Kidney (tissue), 14 donors: Measurements from ENCODE around the gene PTGIS. TPM values are rescaled to one million over a fixed set of nuclear protein-coding genes. Genes with fewer than 3 reads are reported as not detected.
A peak's percentile ranks its signal among the peaks of the same experiment; 100 is the strongest.

Experiments used
- DNase-seq, 5 donors: peaks; one replicate each; pipeline ENCODE4 v3.0.0-alpha.2; 2013 to 2020
- FAIRE-seq: peaks from 2 replicates; lab custom pipeline; 2012; peaks lifted over from hg19 to GRCh38; lab: Jason Lieb, UNC
- H3K27ac ChIP-seq, 2 donors: one replicate each; pipeline ENCODE4 v1.7.0; 2013; ENCODE audit warnings: low read depth in 2 of 2, low read length in 2 of 2, inconsistent platforms in 1 of 2
- H3K27me3 ChIP-seq: one replicate; pipeline ENCODE4 v1.7.1; 2013; ENCODE audit warnings: low read length, inconsistent platforms; ENCODE audit not compliant: control insufficient read depth, insufficient read depth
- H3K36me3 ChIP-seq, 3 donors: one replicate each; pipeline versions ENCODE4 v1.7.0 to v1.7.1; 2013; ENCODE audit warnings: low read length in 3 of 3, control low read depth in 1 of 3, inconsistent platforms in 1 of 3; ENCODE audit not compliant: insufficient read depth in 3 of 3, control insufficient read depth in 2 of 3
- H3K4me1 ChIP-seq, 3 donors: one replicate each; pipeline versions ENCODE4 v1.7.0 to v1.7.1; 2013; ENCODE audit warnings: low read length in 3 of 3, inconsistent platforms in 1 of 3, low read depth in 1 of 3; ENCODE audit not compliant: control insufficient read depth in 2 of 3, insufficient read depth in 2 of 3
- H3K4me3 ChIP-seq, 3 donors: one replicate each; pipeline versions ENCODE4 v1.7.0 to v1.8.1; 2013; ENCODE audit warnings: low read length in 3 of 3, control low read depth in 1 of 3, inconsistent platforms in 1 of 3
- H3K9ac ChIP-seq, 3 donors: one replicate each; pipeline versions ENCODE4 v1.7.0 to v1.7.1; 2013; ENCODE audit warnings: low read length in 3 of 3, control low read depth in 1 of 3, inconsistent platforms in 1 of 3
- H3K9me3 ChIP-seq, 3 donors: one replicate each; pipeline versions ENCODE4 v1.7.0 to v1.7.1; 2013; ENCODE audit warnings: low read length in 3 of 3, control low read depth in 1 of 3, inconsistent platforms in 1 of 3; ENCODE audit not compliant: control insufficient read depth in 2 of 3, insufficient read depth in 1 of 3
- intact Hi-C: fragments of 100-400 bp; cut with DNase I; formaldehyde crosslinking; loops from one replicate; pipeline ENCODE4 v1.11.1; 2022
- polyA plus RNA-seq: library from polyadenylated mRNA; stranded (reverse); fragments of 350-450 nt; fragmentation: Illumina TruSeq; extraction: RNeasy Lipid Tissue Mini Kit (QIAGEN cat#74804); gene quantifications from one replicate; pipeline ENCODE4 v1.2.3, GENCODE V29; 2014; ENCODE audit warnings: low read depth, low replicate concordance; ENCODE audit not compliant: insufficient read depth
- total RNA-seq: library from RNA; stranded (reverse); fragmentation: NEBNext Ultra II Directional; extraction: Animal tissue kit (Norgen Biotek cat#: 25700); gene quantifications from one replicate; pipeline ENCODE4 v1.2.1, GENCODE V29; 2021
- TF ChIP-seq, protein P1 (sequence below): IDR thresholded peaks from 3 replicates; pipeline ENCODE4 v1.5.1; 2012; ENCODE audit warnings: mild to moderate bottlenecking, moderate library complexity, borderline replicate concordance; ENCODE audit not compliant: insufficient read depth; ENCODE audit errors: extremely low read depth
- donor health status: control.
- donor health status: control.
- donor health status: control.
- donor health status: control.
- donor health status: control.
- donor health status: DM: yes; HTN: yes; CAD: no.
- donor health status: Normal renal cell carcinoma (clear cell type).

Gene PTGIS
- total and polyA plus RNA-seq, 2 donors from 2014 or later = 3.1 to 24.1 TPM

DNA sequence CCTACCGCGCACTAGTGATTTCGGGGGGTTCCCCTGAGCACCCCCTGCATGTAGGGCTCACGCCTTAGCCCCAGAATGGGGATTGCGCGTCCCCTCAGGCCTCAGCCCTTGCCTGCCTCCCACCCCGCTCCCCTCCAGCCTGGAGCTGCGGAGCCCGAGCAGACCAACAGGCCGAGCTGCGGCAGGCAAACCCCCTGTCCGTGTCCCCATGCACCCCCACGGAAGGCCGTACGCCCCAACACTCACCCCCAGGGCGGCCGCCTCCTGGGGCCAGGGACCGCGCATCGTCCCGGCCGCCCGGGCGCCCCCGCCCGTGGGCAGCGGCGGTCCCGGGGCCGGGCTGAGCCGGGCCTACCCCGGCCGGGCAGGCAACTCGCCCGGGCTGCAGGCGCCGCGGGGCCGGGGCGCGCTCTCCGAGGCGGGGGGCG is 84.2 kb downstream of the PTGIS start:
- H3K9ac ChIP-seq = no peak overlapping the region
- H3K27me3 ChIP-seq = no peaks in the 10 kb centered on the region
- TF ChIP-seq, protein P1, sequence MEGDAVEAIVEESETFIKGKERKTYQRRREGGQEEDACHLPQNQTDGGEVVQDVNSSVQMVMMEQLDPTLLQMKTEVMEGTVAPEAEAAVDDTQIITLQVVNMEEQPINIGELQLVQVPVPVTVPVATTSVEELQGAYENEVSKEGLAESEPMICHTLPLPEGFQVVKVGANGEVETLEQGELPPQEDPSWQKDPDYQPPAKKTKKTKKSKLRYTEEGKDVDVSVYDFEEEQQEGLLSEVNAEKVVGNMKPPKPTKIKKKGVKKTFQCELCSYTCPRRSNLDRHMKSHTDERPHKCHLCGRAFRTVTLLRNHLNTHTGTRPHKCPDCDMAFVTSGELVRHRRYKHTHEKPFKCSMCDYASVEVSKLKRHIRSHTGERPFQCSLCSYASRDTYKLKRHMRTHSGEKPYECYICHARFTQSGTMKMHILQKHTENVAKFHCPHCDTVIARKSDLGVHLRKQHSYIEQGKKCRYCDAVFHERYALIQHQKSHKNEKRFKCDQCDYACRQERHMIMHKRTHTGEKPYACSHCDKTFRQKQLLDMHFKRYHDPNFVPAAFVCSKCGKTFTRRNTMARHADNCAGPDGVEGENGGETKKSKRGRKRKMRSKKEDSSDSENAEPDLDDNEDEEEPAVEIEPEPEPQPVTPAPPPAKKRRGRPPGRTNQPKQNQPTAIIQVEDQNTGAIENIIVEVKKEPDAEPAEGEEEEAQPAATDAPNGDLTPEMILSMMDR = no peak
- H3K27ac ChIP-seq = no peak overlapping the region
- intact Hi-C loops = no loop called here
- H3K9me3 ChIP-seq = no peaks in the 10 kb centered on the region
- no peak overlapping the region for H3K4me3 ChIP-seq
- DNase-seq = peak in 2 of 5 donors; percentile 57 to 71
- peaks cover 0 to 3% (median 0%) of the 10 kb centered on the region in 3 donors for H3K4me1 ChIP-seq
- H3K36me3 ChIP-seq = no peaks in the 10 kb centered on the region
- FAIRE-seq = no peak

DNA sequence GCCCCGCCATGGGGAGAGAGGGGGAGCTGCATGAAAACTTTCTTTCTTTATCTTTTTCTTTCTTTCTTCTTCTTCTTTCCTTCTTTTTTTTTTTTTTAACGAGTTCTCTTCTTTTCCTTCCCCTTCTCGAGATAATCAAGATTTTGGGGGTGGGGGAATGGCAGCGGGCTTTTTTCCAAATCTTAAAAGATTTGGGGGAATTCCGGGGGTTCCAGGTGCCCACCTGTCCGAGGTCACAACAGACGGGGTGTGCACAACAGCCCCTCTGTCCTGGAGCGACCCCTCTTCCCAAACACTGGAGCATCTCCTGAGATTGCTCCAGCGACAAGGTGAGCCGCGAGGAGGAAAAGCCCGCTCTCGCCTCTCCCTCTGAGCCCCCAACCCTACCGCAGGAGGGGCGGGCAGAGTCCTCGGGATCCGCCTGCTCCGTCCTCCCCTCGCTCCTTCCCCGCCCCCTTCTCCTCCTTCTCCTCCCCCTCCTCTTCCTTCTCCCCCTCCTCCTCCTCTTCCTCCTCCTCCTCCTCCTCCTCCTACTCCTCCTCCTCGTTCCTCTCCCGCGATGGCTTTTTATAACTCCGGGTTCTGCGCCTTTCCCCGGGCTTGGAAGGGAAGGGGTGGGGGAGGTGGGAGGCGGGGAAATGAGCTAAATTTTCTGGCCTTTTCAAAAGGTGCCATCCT is 84.8 kb downstream of the PTGIS start:
- H3K36me3 ChIP-seq = no peaks in the 10 kb centered on the region
- FAIRE-seq (no peak), DNase-seq (peak in 3 of 5 donors; percentile 31 to 64 (median 46))
- intact Hi-C loops = no loop called here
- no peak overlapping the region for H3K4me3 ChIP-seq
- H3K9ac ChIP-seq = no peak overlapping the region
- H3K9me3 ChIP-seq = no peaks in the 10 kb centered on the region
- no peak overlapping the region for H3K27ac ChIP-seq
- TF ChIP-seq, protein P1 = no peak
- H3K4me1 ChIP-seq = peaks cover 0 to 3% (median 0%) of the 10 kb centered on the region in 3 donors
- no peaks in the 10 kb centered on the region for H3K27me3 ChIP-seq

DNA sequence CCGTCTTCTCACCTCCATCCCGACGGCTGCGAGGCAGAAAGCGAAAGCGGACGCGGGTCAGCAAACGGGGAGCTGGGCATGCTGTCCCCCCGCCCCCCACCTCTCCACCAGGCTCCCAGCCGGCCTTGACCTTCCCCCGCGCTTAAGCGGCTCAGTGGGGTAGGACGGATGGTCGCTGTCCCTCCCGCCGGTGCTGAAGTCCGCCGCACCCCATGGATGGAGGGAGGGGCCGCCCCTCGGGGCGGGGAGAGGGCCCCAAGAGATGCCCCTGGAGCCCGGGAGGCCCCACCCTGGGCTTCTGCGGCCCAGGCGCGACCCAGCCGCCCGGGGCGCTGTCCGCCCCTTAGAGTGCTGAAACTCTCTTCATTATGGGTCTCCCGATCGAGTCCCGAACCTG is 85.3 kb downstream of the PTGIS start, which contains the start of gene KCNB1:
KCNB1 (minus strand) TSS at position 48 of the 397 bp plus-strand sequence. CDS start 188 bp downstream, outside the sequence.
- no peak within 1 kb of the TSS for H3K9ac ChIP-seq
- H3K27ac ChIP-seq = no peak within 1 kb of the TSS
- no peaks in the 10 kb centered on the region for H3K9me3 ChIP-seq
- intact Hi-C loops = no loop called here
- TF ChIP-seq, protein P1 = no peak
- no peak for FAIRE-seq
- no peaks in the 10 kb centered on the region for H3K27me3 ChIP-seq
- H3K4me1 ChIP-seq = peaks cover 0 to 3% (median 0%) of the 10 kb centered on the region in 3 donors
- peak; percentile 85 to 95 (median 93) for DNase-seq
- H3K4me3 ChIP-seq = no peak within 1 kb of the TSS
- no peaks in the 10 kb centered on the region for H3K36me3 ChIP-seq
